Mesodermal cell (in vitro differentiated cells): Measurements from ENCODE around the gene VASN.

ENCODE experiments used
- H3K27ac ChIP-seq: 2 replicates; pipeline ENCODE4 v1.7.0; 2013; ENCODE audit warnings: mild to moderate bottlenecking, low read depth, low read length, moderate library complexity; ENCODE audit not compliant: severe bottlenecking
- H3K36me3 ChIP-seq: 2 replicates; pipeline ENCODE4 v1.7.1; 2013; ENCODE audit warnings: mild to moderate bottlenecking, low read length, moderate library complexity; ENCODE audit not compliant: control insufficient read depth, insufficient read depth
- H3K4me1 ChIP-seq: one replicate; pipeline ENCODE4 v1.7.1; 2013; ENCODE audit warnings: mild to moderate bottlenecking, low read length; ENCODE audit not compliant: insufficient read depth, control insufficient read depth, poor library complexity, severe bottlenecking
- H3K4me3 ChIP-seq: 2 replicates; pipeline ENCODE4 v1.7.0; 2013; ENCODE audit warnings: low read length, control low read depth, mild to moderate bottlenecking; ENCODE audit not compliant: insufficient read depth, poor library complexity, severe bottlenecking; ENCODE audit errors: extremely low read depth
- H3K9me3 ChIP-seq: 2 replicates; pipeline ENCODE4 v1.7.1; 2013; ENCODE audit warnings: mild to moderate bottlenecking, low read length, moderate library complexity; ENCODE audit not compliant: control insufficient read depth
- WGBS, 2 experiments: methylation state at CpG; one replicate each; pipeline ENCODE4 v1.1.5; 2013; ENCODE audit warnings: missing lambda C conversion rate in 2 of 2; ENCODE audit not compliant: insufficient coverage in 2 of 2; 5-methylcytosine and 5-hydroxymethylcytosine counted together

Gene VASN

DNA sequence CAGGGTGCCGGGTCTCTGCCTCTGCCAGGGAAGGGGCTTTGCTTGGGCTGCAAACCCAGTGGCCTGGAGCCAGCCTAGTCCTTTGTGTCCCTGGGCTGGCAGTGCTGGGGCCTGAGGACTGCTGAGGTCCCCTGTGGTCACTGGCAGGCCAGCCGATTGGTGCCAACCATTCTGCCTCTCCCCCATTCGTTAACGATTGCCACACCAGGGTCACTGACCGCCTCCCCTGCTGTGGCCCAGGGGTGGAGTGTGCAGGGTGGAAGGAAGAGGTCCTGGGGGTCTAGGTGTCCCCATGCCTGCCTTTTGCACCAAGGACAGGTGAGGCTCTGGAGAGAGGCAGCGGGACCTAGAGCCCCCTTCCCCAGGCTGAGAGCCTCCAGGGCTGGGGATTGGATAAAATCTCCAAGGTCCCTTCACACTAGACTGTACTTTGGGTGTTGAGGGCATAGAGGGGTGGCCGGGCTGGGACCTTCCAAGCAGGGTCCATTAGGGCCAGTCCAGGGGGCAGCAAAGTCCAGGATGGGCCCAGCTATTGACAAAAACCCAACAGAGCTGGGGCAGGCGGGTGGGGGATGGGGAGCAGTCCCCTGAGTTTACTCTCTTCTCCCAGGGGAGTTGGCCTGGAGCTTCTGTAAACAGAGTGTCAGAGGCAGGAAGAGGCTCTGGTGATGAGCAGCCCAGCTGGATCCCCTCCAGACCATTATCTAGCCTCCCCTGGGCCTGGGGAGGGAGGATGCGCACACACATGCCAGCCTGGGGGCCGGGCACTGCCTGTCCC is 1.1 kb downstream of the VASN start:
- H3K4me1 ChIP-seq = peaks cover 62% of the 10 kb centered on the region
- 30 to 61% methylated on average over 5 to 8 of the region's 10 CpGs for WGBS, 2 experiments
- H3K4me3 ChIP-seq = peak overlapping the region; percentile 70
- peaks cover 3% of the 10 kb centered on the region for H3K36me3 ChIP-seq
- no peaks in the 10 kb centered on the region for H3K9me3 ChIP-seq
- H3K27ac ChIP-seq = peak overlapping the region; percentile 87

DNA sequence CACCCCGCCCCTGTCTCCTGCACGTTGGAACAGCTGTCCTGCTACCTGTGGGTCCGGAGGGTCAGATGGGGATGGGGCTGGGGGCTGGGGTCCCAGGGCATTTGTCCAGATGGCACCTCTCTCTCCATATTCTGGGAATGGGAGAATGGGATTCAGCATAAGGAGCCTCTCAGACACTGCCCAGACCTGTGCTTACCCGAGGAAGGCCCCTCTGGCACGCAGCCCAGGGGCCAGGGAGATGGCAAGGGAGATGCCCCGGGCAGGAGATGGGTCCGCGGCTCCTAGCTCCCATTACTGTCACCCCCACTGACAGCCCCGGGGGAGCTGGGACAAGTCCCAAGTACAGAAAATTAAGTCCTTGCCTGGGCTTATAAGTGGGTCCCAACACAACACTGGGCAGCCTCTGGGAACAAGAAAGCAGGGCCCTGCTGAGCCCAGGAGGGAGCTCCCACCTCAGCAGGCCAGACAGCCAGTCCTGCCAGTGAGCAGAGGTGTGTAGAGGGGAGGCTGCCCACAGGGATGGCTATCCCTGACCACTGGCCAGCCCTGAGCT is 1.8 kb downstream of the VASN start:
- Histone ChIP-seq H3K4me3 (peak overlapping the region; percentile 70), H3K4me1 (peaks cover 67% of the 10 kb centered on the region), H3K27ac (peak overlapping the region; percentile 87), H3K36me3 (peaks cover 3% of the 10 kb centered on the region), H3K9me3 (no peaks in the 10 kb centered on the region)
- 52 to 61% methylated on average over 7 to 9 of the region's 9 CpGs for WGBS, 2 experiments

DNA sequence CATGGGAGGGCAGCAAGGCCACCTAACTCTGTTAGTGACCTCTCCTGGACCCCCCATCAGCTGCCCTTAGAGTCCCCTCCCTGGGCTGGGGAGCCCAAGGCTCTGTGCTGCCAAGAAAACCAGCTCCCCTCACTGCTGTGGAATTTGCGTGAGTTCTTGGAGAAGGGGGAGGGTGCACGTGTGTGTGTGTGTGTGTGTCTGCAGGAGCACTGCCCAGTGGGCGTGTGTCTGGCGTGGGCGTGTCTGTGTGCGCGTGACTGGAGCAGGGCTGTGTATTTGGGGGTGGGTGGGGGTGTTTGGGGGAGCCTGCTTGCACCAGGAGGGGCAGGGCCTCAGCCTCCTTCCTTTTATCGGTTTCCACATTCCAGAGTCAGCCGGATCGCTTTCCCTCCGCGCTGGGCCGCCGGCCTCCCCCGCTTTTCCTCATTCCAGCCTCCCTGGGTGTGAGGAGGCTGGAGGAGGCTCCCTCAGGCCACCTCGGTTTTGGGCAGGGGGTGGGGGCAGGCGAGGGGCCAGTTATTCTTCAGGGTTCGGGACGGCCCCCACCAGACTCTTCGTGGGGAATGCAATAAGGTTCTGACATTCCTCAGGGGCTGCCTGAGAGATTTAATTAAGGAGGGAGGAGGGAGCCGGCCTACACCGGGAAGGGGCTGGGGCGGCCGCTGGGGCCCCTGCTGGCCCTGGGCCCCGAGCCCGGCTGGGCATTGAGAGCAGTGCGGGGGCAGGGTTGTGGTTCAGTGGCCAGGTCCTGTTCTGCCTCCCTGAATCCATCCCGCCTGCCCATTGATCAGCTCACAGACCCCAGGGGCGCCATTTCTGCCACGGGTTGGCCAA is 2.5 kb downstream of the VASN start:
- Histone ChIP-seq H3K4me1 (peaks cover 64% of the 10 kb centered on the region), H3K4me3 (peak overlapping the region; percentile 70)
- WGBS, 2 experiments = 16 to 43% methylated on average over 5 to 14 of the region's 30 CpGs

DNA sequence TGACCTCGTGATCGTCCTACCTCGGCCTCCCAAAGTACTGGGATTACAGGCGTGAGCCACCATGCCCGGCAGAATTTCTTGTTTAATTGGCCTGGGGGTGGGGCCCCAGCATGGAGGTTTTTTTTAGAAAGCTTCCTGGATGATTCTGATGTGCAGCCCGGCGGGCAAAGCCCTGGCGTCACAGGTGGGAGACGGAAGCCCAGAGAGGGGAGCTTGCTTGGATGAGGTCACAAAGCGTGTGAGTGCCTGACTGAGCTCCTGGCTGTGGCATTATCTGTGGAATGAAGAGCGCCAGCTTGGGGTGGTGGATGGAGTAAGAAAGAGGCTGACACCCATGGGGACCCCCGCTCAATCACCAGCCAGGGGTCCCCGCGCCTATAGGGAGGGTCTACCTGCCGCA is 4.1 kb downstream of the VASN start:
- Histone ChIP-seq H3K36me3 (peaks cover 3% of the 10 kb centered on the region), H3K4me1 (peaks cover 63% of the 10 kb centered on the region), H3K4me3 (no peak overlapping the region), H3K27ac (no peak overlapping the region), H3K9me3 (no peaks in the 10 kb centered on the region)
- WGBS, 2 experiments = 90 to 94% methylated on average over 13 to 14 of the region's 15 CpGs

More for the DNA sequence above, 2.5 kb downstream of the VASN start:
- no peaks in the 10 kb centered on the region for H3K9me3 ChIP-seq
- peaks cover 3% of the 10 kb centered on the region for H3K36me3 ChIP-seq
- peak overlapping the region; percentile 87 for H3K27ac ChIP-seq

DNA sequence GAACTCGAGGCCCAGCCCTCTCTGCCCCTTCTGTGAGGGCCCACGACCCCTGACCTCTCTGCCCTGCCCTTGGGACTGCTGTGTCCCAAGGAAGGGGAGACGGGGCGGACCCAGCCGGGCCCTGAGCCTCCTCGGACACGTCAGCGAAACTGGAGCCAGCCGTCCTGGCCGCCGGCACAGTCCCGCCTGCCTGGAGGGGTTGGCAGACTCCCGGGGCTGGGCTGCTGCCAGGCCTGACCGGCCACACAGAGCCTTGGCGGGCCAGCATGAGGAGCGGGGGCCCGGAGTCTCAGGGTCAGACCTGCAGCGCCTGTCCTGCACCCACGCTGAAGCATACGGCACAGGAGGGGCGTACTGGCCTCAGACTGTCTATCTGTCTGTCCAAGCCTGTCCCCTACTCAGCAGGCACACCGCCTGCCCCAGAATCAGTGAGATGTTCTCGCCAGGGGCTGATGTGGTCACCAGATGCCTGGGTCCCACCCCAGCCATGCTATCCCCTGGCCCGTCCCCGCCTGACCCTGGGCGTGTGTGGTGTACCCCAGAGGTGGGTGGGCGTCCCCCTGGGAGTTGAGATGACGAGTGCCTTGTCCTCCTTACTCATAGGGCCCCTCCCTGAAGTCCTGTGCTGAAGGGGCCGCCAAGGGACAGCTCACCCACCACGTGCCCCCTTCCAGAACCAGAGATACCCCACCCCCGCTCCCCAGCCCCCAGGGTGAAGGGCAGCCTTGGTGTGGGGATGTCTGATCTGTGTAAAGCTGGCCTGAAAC is 4.7 kb downstream of the VASN start:
- Histone ChIP-seq H3K9me3 (no peaks in the 10 kb centered on the region), H3K4me3 (no peak overlapping the region), H3K36me3 (peaks cover 6% of the 10 kb centered on the region), H3K4me1 (peaks cover 60% of the 10 kb centered on the region), H3K27ac (peak overlapping the region; percentile 23)
- 90 to 94% methylated on average over 24 to 26 of the region's 31 CpGs for WGBS, 2 experiments

DNA sequence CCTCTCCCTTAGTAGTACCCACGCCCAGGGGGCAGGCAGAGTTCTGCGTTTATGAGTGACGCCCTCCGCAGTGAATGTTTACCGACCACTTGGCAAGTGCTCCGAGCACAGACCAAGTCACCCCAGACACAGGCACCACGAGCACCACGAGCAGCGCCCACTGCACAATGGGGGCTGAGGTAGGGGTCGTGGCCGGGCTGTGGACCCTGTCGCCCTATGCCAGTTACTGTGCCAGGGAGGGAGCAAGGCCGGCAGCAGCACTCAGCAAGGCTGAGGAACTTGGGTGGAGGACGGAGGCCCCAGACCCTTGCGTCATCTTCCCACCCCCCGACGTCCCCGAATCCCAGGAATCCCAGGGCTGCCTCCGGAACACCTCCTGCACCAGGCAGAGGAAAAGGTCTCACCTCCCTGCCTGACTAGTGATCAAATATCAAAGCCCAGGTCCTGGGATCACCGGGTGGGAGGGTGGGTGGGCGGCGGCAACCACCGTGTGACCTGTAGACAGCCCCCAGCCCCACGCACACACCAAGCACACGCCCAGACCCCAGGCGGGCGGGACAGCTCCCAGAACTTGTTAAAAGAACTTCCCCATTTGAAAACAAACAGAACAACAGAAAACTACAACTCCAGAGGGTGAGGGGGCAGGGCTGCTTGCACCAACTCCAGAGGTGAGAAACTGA is 5.4 kb downstream of the VASN start:
- Histone ChIP-seq H3K27ac (peak overlapping the region; percentile 8), H3K36me3 (peaks cover 11% of the 10 kb centered on the region), H3K4me3 (no peak overlapping the region), H3K4me1 (peaks cover 58% of the 10 kb centered on the region), H3K9me3 (no peaks in the 10 kb centered on the region)
- 77 to 80% methylated on average over 14 to 15 of the region's 27 CpGs for WGBS, 2 experiments

DNA sequence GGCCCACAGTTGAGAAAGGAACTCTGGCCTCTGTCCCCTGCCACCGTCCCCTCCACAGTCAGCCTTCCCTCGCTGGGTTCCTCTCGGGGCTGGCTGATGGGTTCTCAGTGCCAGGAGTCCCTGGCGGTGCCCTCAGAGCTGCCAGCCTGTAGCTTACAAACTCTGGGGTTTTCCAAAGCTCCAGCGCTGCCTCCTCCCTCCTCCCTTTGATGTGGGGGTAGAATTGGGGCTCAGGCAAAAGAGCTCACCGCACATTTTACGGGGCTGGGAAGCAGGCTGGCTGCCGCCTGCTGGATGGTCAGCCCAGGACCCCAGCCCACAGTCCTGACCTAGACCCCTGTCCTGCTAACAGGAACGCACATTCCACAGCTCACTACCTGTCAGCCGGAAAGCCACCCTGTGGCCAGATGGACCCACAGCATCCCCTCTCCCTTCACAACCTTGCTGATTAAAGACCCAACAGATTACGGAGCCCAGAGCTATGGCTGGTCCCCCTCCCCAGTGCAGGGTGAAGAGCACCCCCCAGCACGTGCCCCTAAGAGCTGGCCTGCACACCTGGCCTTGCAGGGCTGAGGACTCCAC is 6.0 kb downstream of the VASN start:
- no peak overlapping the region for H3K27ac ChIP-seq
- no peak overlapping the region for H3K4me3 ChIP-seq
- H3K4me1 ChIP-seq = peaks cover 58% of the 10 kb centered on the region
- no peaks in the 10 kb centered on the region for H3K9me3 ChIP-seq
- WGBS, 2 experiments = 58 to 79% methylated on average over 8 to 9 of the region's 12 CpGs
- H3K36me3 ChIP-seq = peaks cover 14% of the 10 kb centered on the region

DNA sequence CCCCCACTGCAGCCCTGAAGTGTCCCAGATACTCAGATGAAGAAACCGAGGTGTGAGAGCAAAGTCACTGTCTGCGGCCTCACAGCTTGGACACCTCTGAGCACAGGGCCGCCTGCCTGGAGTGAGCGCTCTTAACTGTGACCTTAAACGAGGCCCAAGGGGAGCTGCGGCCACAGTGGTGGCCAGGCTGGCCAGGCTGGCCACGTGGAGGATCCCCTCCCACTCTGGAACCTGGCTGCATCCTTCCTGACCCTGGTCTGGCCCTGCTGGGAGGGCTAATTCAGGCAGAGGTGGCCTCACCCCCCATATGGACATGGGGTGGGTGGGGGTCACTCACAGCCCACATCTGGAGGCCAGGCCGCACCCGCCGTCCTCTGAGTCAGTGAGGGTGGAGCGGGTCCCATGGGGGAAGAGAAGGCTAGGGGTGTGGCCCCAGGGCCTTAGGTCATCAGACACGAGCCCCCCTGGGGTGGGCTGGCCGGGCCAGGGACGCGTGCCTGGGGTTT is 6.6 kb downstream of the VASN start:
- Histone ChIP-seq H3K27ac (no peak overlapping the region), H3K9me3 (no peaks in the 10 kb centered on the region), H3K4me3 (no peak overlapping the region), H3K4me1 (peaks cover 52% of the 10 kb centered on the region), H3K36me3 (peaks cover 19% of the 10 kb centered on the region)
- WGBS, 2 experiments = 90 to 92% methylated on average over 14 to 15 of the region's 15 CpGs

DNA sequence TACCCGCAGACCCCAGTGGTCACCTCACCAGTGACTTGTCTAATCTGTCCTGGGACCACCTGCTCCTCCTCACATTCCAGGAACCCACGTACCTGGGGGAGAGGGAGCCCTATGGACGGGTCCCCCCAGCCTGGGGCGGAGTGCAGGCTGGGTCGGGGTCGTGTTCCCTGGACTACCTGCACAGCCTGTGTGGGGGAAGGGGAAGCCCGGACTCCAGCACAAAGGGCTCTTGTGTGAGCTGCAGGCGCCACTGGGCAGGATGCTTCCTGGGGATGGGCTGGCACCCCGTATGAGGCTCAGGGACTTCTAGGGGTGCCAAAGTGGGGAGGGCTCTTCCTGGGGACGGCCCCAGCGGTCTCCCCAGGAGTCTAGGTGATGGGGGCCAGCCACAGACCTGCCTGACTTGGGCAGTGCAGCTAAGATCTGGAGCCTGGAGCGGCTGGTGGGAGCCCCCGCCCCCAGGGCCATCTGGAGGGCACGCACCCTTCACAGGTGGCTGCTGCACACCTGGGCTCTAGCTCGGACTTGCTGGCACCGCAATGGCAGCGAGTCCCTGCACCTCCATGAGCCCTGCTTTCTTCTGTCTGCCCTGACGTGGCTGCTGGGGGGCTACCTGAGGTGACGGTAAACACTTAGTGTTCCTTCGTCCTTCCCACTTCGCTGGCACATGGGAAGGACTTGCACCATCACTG is 7.5 kb downstream of the VASN start:
- H3K4me3 ChIP-seq = no peak overlapping the region
- H3K27ac ChIP-seq = no peak overlapping the region
- H3K36me3 ChIP-seq = peaks cover 26% of the 10 kb centered on the region
- no peaks in the 10 kb centered on the region for H3K9me3 ChIP-seq
- H3K4me1 ChIP-seq = peaks cover 48% of the 10 kb centered on the region
- WGBS, 2 experiments = 92 to 93% methylated on average over 17 to 18 of the region's 21 CpGs
